Measurements from ENCODE around the gene KCTD3. TPM values are rescaled to one million over a fixed set of nuclear protein-coding genes. Genes with fewer than 3 reads are reported as not detected.

KCTD3 gene
- polyA plus RNA-seq, 1 donor (not counting 4 experiments of a cell fraction or from before 2014, with no cell fraction given): 43.4 TPM

- no peak overlapping the region for H3K4me3 ChIP-seq (ENCODE audit: control insufficient read depth in 2 of 3, extremely low read depth in 1 of 3, insufficient read depth in 2 of 3, low read depth in 1 of 3, low read length in 3 of 3)
- H3K9ac ChIP-seq (ENCODE audit: control insufficient read depth, extremely low read depth, insufficient read depth, low read length): no peak overlapping the region
- no peaks in the 10 kb centered on the region for H3K9me3 ChIP-seq (ENCODE audit: control insufficient read depth, low read depth, low read length)
- no peak overlapping the region for H2AFZ ChIP-seq (ENCODE audit: control insufficient read depth, low read length)
- TF ChIP-seq CTCF (optimal IDR thresholded peaks at IDR 0.05 in 1 of 3, IDR thresholded peaks at IDR 0.05 in 1 of 3, conservative IDR thresholded peaks at IDR 0.05 in 1 of 3; ENCODE audit: extremely low read depth in 1 of 3, insufficient read depth in 2 of 3, low read length in 3 of 3) (no peak), EZH2 (IDR thresholded peaks at IDR 0.05; ENCODE audit: low read length) (no peak)
- no peaks in the 10 kb centered on the region for H3K36me3 ChIP-seq (ENCODE audit: control insufficient read depth in 2 of 2, extremely low read depth in 1 of 2, insufficient read depth in 2 of 2, low read length in 2 of 2)
- no peak for DNase-seq (ENCODE audit: low read depth, low spot score)
- dilution Hi-C loops (cut with MboI; ENCODE audit: extremely low pct_ligation_motif_present, low sequenced_read_pairs): no loop called here
- H4K20me1 ChIP-seq (ENCODE audit: control insufficient read depth, extremely low read depth, insufficient read depth, low read length): no peaks in the 10 kb centered on the region
- no peaks in the 10 kb centered on the region for H3K79me2 ChIP-seq (ENCODE audit: control insufficient read depth, insufficient read depth, low read length)
- H3K27me3 ChIP-seq (ENCODE audit: control insufficient read depth, extremely low read depth, insufficient read depth, low read length): no peaks in the 10 kb centered on the region
- H3K4me2 ChIP-seq (ENCODE audit: control insufficient read depth, extremely low read depth, insufficient read depth, low read depth, low read length): no peak overlapping the region
- no peaks in the 10 kb centered on the region for H3K4me1 ChIP-seq (ENCODE audit: control insufficient read depth, extremely low read depth, insufficient read depth, low read length)
- FAIRE-seq: no peak
- no peak overlapping the region for H3K27ac ChIP-seq (ENCODE audit: control insufficient read depth, insufficient read depth, low read length)
- H3K9me1 ChIP-seq (ENCODE audit: control insufficient read depth, extremely low read depth, insufficient read depth, low read length): no peaks in the 10 kb centered on the region
These were observed 78.1 kb downstream of the KCTD3 start for GRCh38 chr1:215645182-215645581.

- DNase-seq (ENCODE audit: low read depth, low spot score) (no peak), FAIRE-seq (no peak)
- H4K20me1 ChIP-seq (ENCODE audit: control insufficient read depth, extremely low read depth, insufficient read depth, low read length): no peaks in the 10 kb centered on the region
- no peaks in the 10 kb centered on the region for H3K9me3 ChIP-seq (ENCODE audit: control insufficient read depth, low read depth, low read length)
- no peaks in the 10 kb centered on the region for H3K27me3 ChIP-seq (ENCODE audit: control insufficient read depth, extremely low read depth, insufficient read depth, low read length)
- no peak for TF ChIP-seq CTCF (optimal IDR thresholded peaks at IDR 0.05 in 1 of 3, IDR thresholded peaks at IDR 0.05 in 1 of 3, conservative IDR thresholded peaks at IDR 0.05 in 1 of 3; ENCODE audit: extremely low read depth in 1 of 3, insufficient read depth in 2 of 3, low read length in 3 of 3)
- TF ChIP-seq EZH2 (IDR thresholded peaks at IDR 0.05; ENCODE audit: low read length): no peak
- no peak overlapping the region for H2AFZ ChIP-seq (ENCODE audit: control insufficient read depth, low read length)
- no peaks in the 10 kb centered on the region for H3K79me2 ChIP-seq (ENCODE audit: control insufficient read depth, insufficient read depth, low read length)
- no peaks in the 10 kb centered on the region for H3K36me3 ChIP-seq (ENCODE audit: control insufficient read depth in 2 of 2, extremely low read depth in 1 of 2, insufficient read depth in 2 of 2, low read length in 2 of 2)
- dilution Hi-C loops (cut with MboI; ENCODE audit: extremely low pct_ligation_motif_present, low sequenced_read_pairs): no loop called here
- H3K9me1 ChIP-seq (ENCODE audit: control insufficient read depth, extremely low read depth, insufficient read depth, low read length): no peaks in the 10 kb centered on the region
- H3K9ac ChIP-seq (ENCODE audit: control insufficient read depth, extremely low read depth, insufficient read depth, low read length): no peak overlapping the region
- no peak overlapping the region for H3K27ac ChIP-seq (ENCODE audit: control insufficient read depth, insufficient read depth, low read length)
- H3K4me2 ChIP-seq (ENCODE audit: control insufficient read depth, extremely low read depth, insufficient read depth, low read depth, low read length): no peak overlapping the region
- no peak overlapping the region for H3K4me3 ChIP-seq (ENCODE audit: control insufficient read depth in 2 of 3, extremely low read depth in 1 of 3, insufficient read depth in 2 of 3, low read depth in 1 of 3, low read length in 3 of 3)
- H3K4me1 ChIP-seq (ENCODE audit: control insufficient read depth, extremely low read depth, insufficient read depth, low read length): no peaks in the 10 kb centered on the region
These were observed 78.8 kb downstream of the KCTD3 start for GRCh38 chr1:215645861-215646260.
